ENCODE measurements around the gene PRKG1. TPM values are rescaled to one million over a fixed set of nuclear protein-coding genes. Genes with fewer than 3 reads are reported as not detected.

PRKG1 gene
- polyA plus RNA-seq, 1 donor from 2014 or later: 0.36 TPM

- no peaks in the 10 kb centered on the region for H3K27me3 Mint-ChIP-seq
- H3K36me3 Mint-ChIP-seq: no peaks in the 10 kb centered on the region
- no peaks in the 10 kb centered on the region for H3K4me1 Mint-ChIP-seq
- peaks cover 0 to 2% (median 0%) of the 10 kb centered on the region in 3 donors for H3K9me3 Mint-ChIP-seq
- no peak overlapping the region for H3K27ac Mint-ChIP-seq
- no peak overlapping the region for H3K4me3 Mint-ChIP-seq
Observed at GRCh38 chr10:51924359-51924758, 850.1 kb downstream of the PRKG1 start.

- no peaks in the 10 kb centered on the region for H3K36me3 Mint-ChIP-seq
- peaks cover 0 to 2% (median 0%) of the 10 kb centered on the region in 3 donors for H3K9me3 Mint-ChIP-seq
Observed at GRCh38 chr10:51926337-51926736, 852.0 kb downstream of the PRKG1 start.

GRCh38 chr10:51928162-51928561 is 853.9 kb downstream of the PRKG1 start:
- Mint-ChIP-seq H3K27ac (no peak overlapping the region), H3K9me3 (peaks cover 0 to 2% (median 0%) of the 10 kb centered on the region in 3 donors), H3K4me3 (no peak overlapping the region), H3K36me3 (no peaks in the 10 kb centered on the region), H3K4me1 (no peaks in the 10 kb centered on the region), H3K27me3 (no peaks in the 10 kb centered on the region)

More at GRCh38 chr10:51926337-51926736, 852.0 kb downstream of the PRKG1 start:
- Mint-ChIP-seq H3K27ac (no peak overlapping the region), H3K4me1 (no peaks in the 10 kb centered on the region), H3K4me3 (no peak overlapping the region), H3K27me3 (no peaks in the 10 kb centered on the region)

- H3K27me3 Mint-ChIP-seq: no peaks in the 10 kb centered on the region
- H3K4me1 Mint-ChIP-seq: no peaks in the 10 kb centered on the region
- H3K9me3 Mint-ChIP-seq: peaks cover 0 to 4% (median 0%) of the 10 kb centered on the region in 3 donors
- H3K36me3 Mint-ChIP-seq: no peaks in the 10 kb centered on the region
- H3K27ac Mint-ChIP-seq: no peak overlapping the region
- H3K4me3 Mint-ChIP-seq: no peak overlapping the region
Observed at GRCh38 chr10:51932530-51932929, 858.2 kb downstream of the PRKG1 start.

- H3K36me3 Mint-ChIP-seq: no peaks in the 10 kb centered on the region
- H3K4me3 Mint-ChIP-seq: no peak overlapping the region
- no peak overlapping the region for H3K27ac Mint-ChIP-seq
- H3K4me1 Mint-ChIP-seq: no peaks in the 10 kb centered on the region
- no peaks in the 10 kb centered on the region for H3K27me3 Mint-ChIP-seq
- peaks cover 0 to 4% (median 2%) of the 10 kb centered on the region in 3 donors for H3K9me3 Mint-ChIP-seq
Observed at GRCh38 chr10:51934373-51934772, 860.1 kb downstream of the PRKG1 start.

GRCh38 chr10:51935341-51935740 is 861.1 kb downstream of the PRKG1 start:
- no peaks in the 10 kb centered on the region for H3K36me3 Mint-ChIP-seq
- peaks cover 0 to 4% (median 2%) of the 10 kb centered on the region in 3 donors for H3K9me3 Mint-ChIP-seq
- no peak overlapping the region for H3K4me3 Mint-ChIP-seq
- no peak overlapping the region for H3K27ac Mint-ChIP-seq
- no peaks in the 10 kb centered on the region for H3K27me3 Mint-ChIP-seq
- no peaks in the 10 kb centered on the region for H3K4me1 Mint-ChIP-seq

GRCh38 chr10:51937308-51938140 is 863.2 kb downstream of the PRKG1 start:
- Mint-ChIP-seq H3K27ac (no peak overlapping the region), H3K4me3 (peak overlapping the region in 1 of 4 donors; percentile 29), H3K27me3 (no peaks in the 10 kb centered on the region)

GRCh38 chr10:51950371-51950995 is 876.2 kb downstream of the PRKG1 start:
- Mint-ChIP-seq H3K4me1 (no peaks in the 10 kb centered on the region), H3K9me3 (no peaks in the 10 kb centered on the region), H3K27me3 (no peaks in the 10 kb centered on the region), H3K27ac (no peak overlapping the region), H3K4me3 (no peak overlapping the region), H3K36me3 (no peaks in the 10 kb centered on the region)

More at GRCh38 chr10:51937308-51938140, 863.2 kb downstream of the PRKG1 start:
- Mint-ChIP-seq H3K36me3 (no peaks in the 10 kb centered on the region), H3K9me3 (peaks cover 0 to 4% (median 2%) of the 10 kb centered on the region in 3 donors), H3K4me1 (no peaks in the 10 kb centered on the region)

- Mint-ChIP-seq H3K9me3 (no peaks in the 10 kb centered on the region), H3K4me1 (no peaks in the 10 kb centered on the region), H3K4me3 (no peak overlapping the region), H3K27ac (no peak overlapping the region), H3K36me3 (no peaks in the 10 kb centered on the region), H3K27me3 (no peaks in the 10 kb centered on the region)
Observed at GRCh38 chr10:51950996-51951555, 876.8 kb downstream of the PRKG1 start.

GRCh38 chr10:51951601-51952000 is 877.3 kb downstream of the PRKG1 start:
- Mint-ChIP-seq H3K27ac (no peak overlapping the region), H3K4me1 (no peaks in the 10 kb centered on the region), H3K9me3 (no peaks in the 10 kb centered on the region), H3K36me3 (no peaks in the 10 kb centered on the region), H3K4me3 (no peak overlapping the region), H3K27me3 (no peaks in the 10 kb centered on the region)

GRCh38 chr10:51952056-51952455 is 877.8 kb downstream of the PRKG1 start:
- no peaks in the 10 kb centered on the region for H3K9me3 Mint-ChIP-seq
- no peaks in the 10 kb centered on the region for H3K27me3 Mint-ChIP-seq
- no peak overlapping the region for H3K27ac Mint-ChIP-seq
- H3K4me3 Mint-ChIP-seq: no peak overlapping the region
- H3K4me1 Mint-ChIP-seq: no peaks in the 10 kb centered on the region
- H3K36me3 Mint-ChIP-seq: no peaks in the 10 kb centered on the region

- Mint-ChIP-seq H3K36me3 (no peaks in the 10 kb centered on the region), H3K27me3 (no peaks in the 10 kb centered on the region), H3K27ac (no peak overlapping the region), H3K4me3 (no peak overlapping the region), H3K9me3 (no peaks in the 10 kb centered on the region), H3K4me1 (no peaks in the 10 kb centered on the region)
Observed at GRCh38 chr10:51955696-51956095, 881.4 kb downstream of the PRKG1 start.

GRCh38 chr10:51956822-51957221 is 882.5 kb downstream of the PRKG1 start:
- Mint-ChIP-seq H3K4me1 (no peaks in the 10 kb centered on the region), H3K4me3 (no peak overlapping the region), H3K9me3 (no peaks in the 10 kb centered on the region), H3K27me3 (no peaks in the 10 kb centered on the region), H3K27ac (peak overlapping the region in 1 of 3 donors; percentile 89), H3K36me3 (no peaks in the 10 kb centered on the region)

GRCh38 chr10:51960494-51960895 is 886.2 kb downstream of the PRKG1 start:
- Mint-ChIP-seq H3K4me3 (no peak overlapping the region), H3K36me3 (no peaks in the 10 kb centered on the region), H3K4me1 (no peaks in the 10 kb centered on the region), H3K27ac (no peak overlapping the region), H3K9me3 (peaks cover 0 to 3% (median 0%) of the 10 kb centered on the region in 3 donors), H3K27me3 (no peaks in the 10 kb centered on the region)

GRCh38 chr10:51961401-51961800 is 887.1 kb downstream of the PRKG1 start:
- no peaks in the 10 kb centered on the region for H3K4me1 Mint-ChIP-seq
- no peaks in the 10 kb centered on the region for H3K36me3 Mint-ChIP-seq
- no peak overlapping the region for H3K4me3 Mint-ChIP-seq
- H3K27me3 Mint-ChIP-seq: no peaks in the 10 kb centered on the region
- no peak overlapping the region for H3K27ac Mint-ChIP-seq
- peaks cover 0 to 3% (median 0%) of the 10 kb centered on the region in 3 donors for H3K9me3 Mint-ChIP-seq

Data from IgD-negative memory B cell (primary cell).